Endothelial cell of hepatic sinusoid (primary cell): Measurements from ENCODE around the gene IL24.
"Not testable (repeated sequence)": the region's sequence is repeated elsewhere in the genome, so short reads cannot be mapped to it uniquely, and the experiment has no call there.

Experiments
- in situ Hi-C: cut with HindIII; loops from 2 replicates; pipeline ENCODE4 v1.10.0; 2017; ENCODE audit warnings: low sequenced_read_pairs

IL24 gene

DNA sequence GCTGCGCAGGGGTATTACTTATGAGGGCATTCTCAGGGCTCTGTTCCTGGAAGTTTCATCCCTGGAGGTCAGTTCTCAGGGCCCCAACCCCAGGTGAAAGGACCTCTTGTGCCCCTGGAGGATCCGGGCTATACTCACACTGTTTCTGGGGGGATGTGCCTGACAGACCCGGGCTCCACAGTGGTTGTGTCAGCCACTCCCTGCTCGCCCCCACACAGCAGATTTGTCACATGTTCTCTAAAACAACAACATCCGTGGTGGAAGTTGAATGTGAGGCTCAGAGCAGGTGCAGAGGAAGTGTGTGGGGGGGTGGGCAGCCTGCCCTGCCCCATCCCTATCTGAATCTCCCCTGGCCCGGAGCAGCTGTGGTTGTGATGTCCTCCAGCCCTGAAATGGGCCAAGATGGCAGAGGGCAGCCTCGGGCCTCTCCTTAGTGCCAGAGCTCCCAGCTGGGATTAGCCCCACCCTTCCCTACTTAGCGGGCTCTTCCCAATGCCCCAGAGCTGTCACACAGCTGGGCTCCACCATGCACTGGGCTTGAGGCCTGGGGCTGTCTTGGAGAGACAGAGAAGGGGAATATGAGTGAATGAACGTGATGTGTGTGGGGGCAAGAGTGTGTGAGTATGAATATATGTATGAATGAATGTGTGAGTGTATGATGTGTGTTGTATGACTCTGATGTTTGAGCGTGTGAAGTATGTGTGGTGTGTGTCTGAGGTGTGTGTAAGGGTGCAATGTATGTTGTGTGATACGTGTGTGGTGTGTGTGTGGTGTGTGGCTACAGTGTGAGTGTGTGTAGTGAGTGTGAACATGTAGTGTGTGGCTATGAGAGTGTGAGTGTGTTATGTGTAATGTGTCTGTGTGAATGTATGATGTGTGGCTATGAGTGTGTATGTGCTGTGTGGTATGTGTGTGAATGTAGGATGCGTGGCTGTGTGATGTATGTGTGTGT is 26.0 kb downstream of the IL24 start:
- in situ Hi-C loops, result no loop called here

DNA sequence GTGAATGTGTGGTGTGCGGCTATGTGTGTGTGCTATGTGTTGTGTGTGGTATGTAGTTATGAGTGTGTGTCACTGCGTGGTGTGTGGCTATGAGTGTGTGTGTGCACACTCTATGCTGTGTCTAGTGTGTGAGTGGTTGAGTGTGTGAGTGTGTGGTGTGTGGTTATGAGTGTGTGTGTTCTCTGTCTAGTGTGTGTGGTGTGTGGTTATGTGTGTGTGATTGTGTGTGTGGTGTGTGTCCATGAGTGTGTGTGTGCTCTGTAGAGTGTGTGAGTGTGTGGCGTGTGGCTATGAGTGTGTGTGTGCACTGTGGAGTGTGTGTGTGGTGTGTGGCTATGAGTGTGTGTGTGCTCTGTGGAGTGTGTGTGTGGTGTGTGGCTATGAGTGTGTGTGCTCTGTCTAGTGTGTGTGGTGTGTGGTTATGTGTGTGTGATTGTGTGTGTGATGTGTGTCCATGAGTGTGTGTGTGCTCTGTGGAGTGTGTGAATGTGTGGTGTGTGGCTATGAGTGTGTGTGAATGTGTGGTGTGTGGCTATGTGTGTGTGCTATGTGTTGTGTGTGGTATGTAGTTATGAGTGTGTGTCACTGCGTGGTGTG is 26.8 kb downstream of the IL24 start:
- in situ Hi-C loops, result not testable (repeated sequence)

DNA sequence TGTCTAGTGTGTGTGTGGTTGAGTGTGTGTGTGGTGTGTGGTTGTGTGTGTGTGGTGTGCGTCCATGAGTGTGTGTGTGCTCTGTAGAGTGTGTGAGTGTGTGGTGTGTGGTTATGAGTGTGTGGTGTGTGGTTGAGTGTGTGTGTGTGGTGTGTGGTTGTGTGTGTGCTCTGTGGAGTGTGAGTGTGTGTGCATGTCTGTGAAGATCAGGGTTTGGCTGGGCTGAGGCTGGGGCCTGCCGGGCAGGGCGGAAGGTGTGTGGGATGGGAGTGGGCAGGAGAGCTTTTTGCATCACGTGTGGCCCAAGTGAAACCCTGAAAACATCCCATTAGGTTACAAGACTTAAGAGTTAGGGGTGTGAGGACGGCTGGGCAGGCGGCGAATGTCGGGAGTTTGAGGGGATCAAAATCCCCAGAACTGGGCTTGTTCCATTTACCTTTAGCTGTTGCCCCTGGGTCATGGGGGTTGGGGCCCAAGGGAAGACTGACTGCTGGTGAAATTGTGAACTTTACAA is 27.4 kb downstream of the IL24 start:
- in situ Hi-C loops, result no loop called here

DNA sequence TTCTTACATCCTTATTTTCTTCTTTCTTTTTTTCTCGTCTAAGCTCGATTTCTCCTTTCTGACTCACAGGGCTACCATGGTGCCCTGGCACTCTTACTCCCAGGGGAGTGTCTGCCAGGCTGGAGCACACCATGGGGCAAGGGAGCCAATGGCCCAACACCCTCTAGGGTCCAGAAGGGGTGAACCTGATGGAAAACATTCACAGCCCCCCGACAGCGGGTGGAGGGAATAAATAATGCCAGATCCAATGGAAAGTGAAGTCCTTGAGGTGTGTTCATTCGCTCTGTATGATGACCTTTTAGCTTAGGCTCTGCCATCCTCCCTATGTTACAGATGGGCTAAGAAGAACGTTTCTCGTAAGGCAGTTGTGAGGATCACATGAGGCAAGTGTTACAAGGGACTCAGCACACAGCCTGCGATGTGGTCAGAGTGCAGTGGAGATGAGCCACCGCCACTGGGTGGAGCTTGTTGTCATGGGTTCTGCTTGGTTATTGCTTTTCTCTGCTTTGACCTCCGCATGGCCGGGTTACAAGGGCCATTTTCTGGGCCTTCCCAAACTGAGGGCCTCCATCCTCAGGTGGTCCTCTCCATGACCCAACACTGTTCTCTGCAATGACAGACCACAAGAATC is 28.0 kb downstream of the IL24 start:
- in situ Hi-C loops, result no loop called here

DNA sequence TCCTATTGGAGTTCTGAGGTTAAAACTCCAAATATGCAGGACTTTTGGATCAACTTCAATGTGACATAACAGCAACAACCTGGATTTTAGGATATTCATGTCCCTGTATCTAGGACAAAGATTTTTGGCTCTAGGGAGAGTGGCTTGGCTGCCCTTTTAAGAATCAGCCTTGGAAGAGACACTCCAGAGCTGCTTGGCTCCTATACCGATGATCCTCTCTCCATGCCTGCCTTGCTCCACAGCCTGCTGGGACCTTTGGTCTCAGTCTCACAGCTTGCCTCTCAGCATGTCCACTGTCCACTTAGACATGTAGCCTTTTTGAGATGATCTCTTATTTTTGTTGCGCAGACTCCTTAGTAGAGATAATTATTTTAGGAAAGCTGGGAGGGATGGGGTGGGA is 29.0 kb downstream of the IL24 start:
- in situ Hi-C loops, result no loop called here

DNA sequence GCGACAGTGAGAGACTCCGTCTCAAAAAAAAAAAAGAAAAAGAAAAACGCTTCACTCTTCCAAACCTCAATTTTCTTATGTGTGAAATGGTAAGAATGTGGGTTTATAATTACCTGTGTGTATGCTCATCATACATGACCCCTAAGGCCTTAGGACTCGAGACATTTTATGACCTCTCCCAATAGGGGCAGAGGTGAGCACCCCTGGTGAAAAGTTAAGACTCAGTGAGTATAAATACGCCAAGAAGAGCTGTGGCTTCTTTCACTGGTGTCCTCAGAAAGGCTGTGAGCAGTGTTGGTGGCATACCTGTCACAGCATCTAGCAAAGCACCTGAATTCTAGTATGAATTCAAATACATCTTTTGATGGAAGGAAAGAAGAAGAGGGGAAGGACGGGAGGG is 32.3 kb downstream of the IL24 start:
- in situ Hi-C loops, result no loop called here

DNA sequence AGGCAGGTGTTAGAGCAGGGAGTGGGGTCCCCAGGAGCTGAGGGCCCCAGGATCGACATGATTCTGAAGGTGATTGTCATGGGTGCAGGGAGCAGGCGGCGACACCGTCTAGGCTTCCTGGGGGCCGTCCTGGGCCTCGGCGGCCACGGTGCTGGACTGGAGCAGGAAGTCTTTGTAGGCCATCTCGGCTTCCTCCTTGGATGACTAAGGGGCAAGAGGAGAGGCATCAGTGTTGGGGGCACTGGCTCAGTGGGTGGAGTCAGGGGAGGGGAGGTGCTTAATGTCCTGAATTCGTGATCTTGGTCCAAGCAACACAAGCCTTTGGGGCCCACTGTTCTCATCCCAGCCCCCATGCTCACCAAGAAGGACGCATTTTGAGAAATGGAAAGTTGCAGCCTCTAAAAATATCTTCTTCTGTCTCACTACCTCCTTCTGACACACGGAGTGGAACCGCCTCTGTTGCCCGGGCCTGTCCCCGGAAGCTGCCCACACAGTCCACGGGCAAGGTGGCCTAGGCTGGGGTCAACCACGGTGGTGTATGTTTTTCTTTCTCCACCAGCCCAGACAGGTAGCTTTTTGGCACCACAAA is 33.1 kb downstream of the IL24 start:
- in situ Hi-C loops, result no loop called here

DNA sequence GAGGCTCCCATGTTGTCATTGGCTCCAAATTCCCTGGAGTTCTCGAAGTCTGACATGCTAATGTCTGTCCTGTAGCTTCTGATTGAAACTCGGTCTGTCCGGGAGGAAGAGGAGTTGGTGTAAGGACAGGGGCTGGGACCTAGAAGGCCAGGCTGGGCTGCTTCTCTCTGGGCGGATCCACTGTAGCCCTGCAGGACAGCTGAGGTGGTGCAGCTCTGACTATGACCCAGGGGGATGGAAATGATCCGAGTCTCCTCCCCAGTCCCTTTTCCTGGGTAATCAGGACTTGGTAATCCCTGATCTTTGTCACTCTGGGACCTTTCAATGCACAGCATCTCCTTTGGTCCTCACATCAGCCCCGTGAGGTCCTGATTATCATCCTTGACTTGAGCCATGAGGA is 34.5 kb downstream of the IL24 start:
- in situ Hi-C loops, result no loop called here

- in situ Hi-C loops, result no loop called here
These were observed 34.9 kb downstream of the IL24 start for GRCh38 chr1:206932177-206932576.

DNA sequence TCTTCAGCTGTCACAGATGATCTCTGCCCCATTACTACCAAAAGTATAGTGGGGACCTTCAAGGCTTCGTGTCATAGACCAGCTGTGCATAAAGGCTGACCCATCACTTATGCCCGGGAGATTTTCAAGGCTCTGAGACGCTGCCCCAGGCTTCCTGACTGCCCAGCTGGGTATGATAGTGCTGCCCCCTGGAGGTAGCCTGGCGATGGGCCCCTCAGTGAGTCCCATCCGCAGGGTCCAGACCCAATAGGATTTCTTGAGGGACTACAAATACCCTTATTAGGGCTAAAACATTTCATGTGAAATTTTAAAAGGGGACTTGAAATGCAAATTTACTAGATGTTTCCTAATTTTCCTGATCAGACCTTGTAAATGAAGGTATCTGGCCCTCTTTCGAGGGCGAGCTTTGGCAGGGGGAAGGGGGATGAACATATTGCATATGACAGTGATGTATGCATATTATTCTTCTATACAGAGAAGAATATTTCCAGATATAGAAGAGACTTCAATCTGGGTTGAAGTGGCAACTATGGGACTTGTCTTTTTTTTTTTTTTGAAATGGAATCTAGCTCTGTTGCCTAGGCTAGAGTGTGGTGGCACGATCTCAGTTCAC is 36.2 kb downstream of the IL24 start:
- in situ Hi-C loops, result no loop called here

DNA sequence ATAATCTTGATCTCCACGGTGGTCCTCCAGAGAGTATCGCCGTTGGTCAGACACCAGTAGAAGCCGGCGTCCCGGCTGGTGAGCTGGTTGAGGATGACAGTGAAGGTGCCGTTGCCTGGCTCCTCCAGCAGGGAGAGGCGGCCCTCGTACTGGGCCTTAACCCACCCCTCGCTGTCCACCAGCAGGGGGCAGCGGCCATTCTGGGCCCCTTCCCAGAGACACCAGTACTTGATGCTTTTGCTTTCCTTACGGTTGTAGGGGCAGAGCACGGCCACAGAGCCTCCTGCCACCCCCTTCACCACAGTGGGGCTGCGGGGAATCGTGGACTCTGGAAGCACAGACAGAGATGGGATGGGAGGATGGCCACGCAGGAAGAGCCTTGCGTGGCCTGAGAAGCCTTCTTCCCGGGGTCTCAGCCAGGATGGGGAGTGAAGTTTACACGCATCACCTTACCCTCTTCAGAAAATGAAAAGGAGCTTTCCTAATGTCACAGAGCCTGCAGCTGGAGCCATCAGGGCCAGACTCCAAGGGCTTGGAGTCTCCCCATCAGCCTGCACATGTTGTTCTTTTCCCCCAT is 38.3 kb downstream of the IL24 start:
- in situ Hi-C loops, result no loop called here

DNA sequence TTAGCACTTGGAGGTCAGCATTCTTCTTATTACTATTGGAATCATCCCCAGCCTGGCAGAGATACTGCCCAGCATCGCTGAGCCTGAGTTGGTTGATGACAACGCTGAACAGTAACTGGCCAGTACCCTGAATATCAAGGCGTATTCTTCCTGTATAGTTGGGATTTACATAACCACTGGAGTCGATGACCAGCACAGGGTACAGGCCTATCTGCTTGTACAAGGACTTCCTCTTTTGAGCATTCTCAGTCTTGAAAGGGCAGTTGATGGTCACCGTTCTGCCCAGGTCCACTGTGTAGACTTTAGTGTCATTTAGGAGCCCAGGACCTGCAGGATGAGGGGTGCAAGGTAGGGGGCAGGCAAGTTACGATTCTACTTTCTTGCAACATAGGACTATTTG is 40.2 kb downstream of the IL24 start:
- in situ Hi-C loops, result no loop called here

DNA sequence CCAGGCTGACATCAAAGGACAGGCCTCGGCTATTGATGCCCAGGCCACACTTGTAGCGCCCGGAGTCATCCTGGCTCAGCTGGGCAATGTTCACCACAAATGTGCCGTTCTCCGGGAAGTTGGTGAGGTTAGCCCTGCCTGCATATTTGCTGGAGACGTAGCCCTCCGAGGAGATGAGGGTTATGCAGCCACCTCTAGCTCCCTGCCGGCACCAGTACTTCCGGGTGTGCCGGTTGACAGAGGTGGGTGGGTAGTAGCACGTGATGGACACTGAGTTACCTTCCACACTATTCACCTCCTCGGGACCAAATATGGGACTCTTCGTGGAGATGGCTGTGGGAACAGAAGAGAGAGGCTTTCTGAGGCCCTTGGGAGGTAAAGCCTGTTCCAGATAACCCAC is 41.9 kb downstream of the IL24 start:
- in situ Hi-C loops, result no loop called here

GRCh38 chr1:206939841-206940587 is 42.8 kb downstream of the IL24 start:
- in situ Hi-C loops, result no loop called here

GRCh38 chr1:206940588-206940936 is 43.3 kb downstream of the IL24 start:
- in situ Hi-C loops, result no loop called here

DNA sequence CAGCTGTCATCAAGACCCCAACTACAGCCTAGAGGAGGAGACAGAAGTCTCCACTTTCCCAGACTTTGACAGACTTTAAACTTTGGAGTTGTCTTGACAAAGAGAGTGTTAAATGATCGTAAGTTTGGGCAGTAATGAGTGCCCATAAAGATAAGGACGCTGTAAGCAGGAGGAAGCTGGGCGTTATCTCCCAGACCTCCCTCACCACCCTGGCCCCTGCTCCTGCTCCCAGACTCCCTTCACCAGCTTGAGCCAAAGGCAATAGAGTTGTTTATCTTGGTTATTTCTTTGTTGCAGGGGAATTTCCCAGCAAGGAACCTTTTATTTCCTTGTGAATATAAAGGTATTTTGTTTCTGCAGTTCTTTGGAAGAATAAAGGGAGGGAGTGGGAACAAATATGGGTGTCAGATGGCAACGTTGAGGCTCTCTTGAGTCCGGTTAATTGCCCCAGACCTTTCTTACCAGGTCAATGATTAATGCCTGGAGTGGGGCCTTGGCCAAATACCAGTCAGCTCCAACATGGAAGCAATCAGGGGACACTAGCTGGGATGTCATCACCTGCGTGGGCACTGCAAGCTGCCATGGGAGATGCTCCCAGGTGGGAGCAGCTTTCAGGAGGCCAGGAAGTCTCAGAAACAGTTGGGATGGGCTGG is 44.6 kb downstream of the IL24 start:
- in situ Hi-C loops, result no loop called here

DNA sequence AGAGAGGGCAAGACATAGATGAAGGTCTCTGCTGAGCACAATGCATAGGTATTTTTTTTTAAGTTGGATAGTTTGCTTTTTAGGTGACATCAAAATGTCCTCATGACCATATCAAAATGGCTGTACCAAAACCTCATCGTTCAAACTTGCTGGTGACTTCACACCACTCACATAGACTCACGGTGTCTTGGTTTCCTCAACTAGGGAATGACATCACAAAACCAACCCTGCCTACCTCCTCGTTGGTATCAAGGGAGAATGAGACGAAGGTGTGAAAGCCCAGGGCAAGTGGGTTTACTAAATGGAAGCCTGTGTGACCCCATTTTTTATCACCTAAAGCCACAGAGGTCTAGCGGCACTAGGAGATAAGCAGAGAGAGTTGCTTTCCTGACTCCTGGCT is 47.5 kb downstream of the IL24 start:
- in situ Hi-C loops, result no loop called here

- in situ Hi-C loops, result no loop called here
These were observed 48.5 kb downstream of the IL24 start for GRCh38 chr1:206945779-206946178.

- in situ Hi-C loops, result no loop called here
These were observed 49.0 kb downstream of the IL24 start, which contains the start of gene PIGR for GRCh38 chr1:206946261-206946660. PIGR (minus strand) TSS chr1:206946466; CDS start chr1:206940531, 5,935 bp downstream.
